ENCODE results near the gene POLR3H. TPM values are rescaled to one million over a fixed set of nuclear protein-coding genes. Genes with fewer than 3 reads are reported as not detected.
"Not testable (repeated sequence)": the region's sequence is repeated elsewhere in the genome, so short reads cannot be mapped to it uniquely, and the experiment has no call there.

POLR3H gene
- total RNA-seq, 4 donors from 2014 or later: 17.7 to 27.0 (median 23.4) TPM

GRCh38 chr22:41561788-41562187 lies 17.5 kb upstream of the POLR3H start:
- ATAC-seq: no peak
- Histone ChIP-seq H3K4me1 (peaks cover 0 to 88% (median 16%) of the 10 kb centered on the region in 3 donors), H3K9me3 (no peaks in the 10 kb centered on the region), H3K36me3 (no peaks in the 10 kb centered on the region), H3K27ac (peak overlapping the region in 3 of 4 donors; percentile 68 to 82 (median 74)), H3K27me3 (no peaks in the 10 kb centered on the region), H3K4me3 (peak overlapping the region in 1 of 2 donors; percentile 46)
- WGBS, 2 donors (ENCODE audit: low coverage in 1 of 2): 60% methylated on average over 1 of the region's 5 CpGs; no CpG with 5 or more reads in 1 of the 2 donors
- no peak for TF ChIP-seq POLR2AphosphoS5 (IDR thresholded peaks at IDR 0.05)
- no peak for TF ChIP-seq EP300 (IDR thresholded peaks at IDR 0.05)
- no peak for TF ChIP-seq POLR2A (IDR thresholded peaks at IDR 0.05)
- no peak for TF ChIP-seq CTCF (IDR thresholded peaks at IDR 0.05)

- WGBS, 2 donors (ENCODE audit: low coverage in 1 of 2): 29 to 33% methylated on average over 1 to 4 of the region's 10 CpGs
- H3K4me1 ChIP-seq: peaks cover 0 to 88% (median 18%) of the 10 kb centered on the region in 3 donors
These were observed 17.1 kb upstream of the POLR3H start for GRCh38 chr22:41561335-41561734.

DNA sequence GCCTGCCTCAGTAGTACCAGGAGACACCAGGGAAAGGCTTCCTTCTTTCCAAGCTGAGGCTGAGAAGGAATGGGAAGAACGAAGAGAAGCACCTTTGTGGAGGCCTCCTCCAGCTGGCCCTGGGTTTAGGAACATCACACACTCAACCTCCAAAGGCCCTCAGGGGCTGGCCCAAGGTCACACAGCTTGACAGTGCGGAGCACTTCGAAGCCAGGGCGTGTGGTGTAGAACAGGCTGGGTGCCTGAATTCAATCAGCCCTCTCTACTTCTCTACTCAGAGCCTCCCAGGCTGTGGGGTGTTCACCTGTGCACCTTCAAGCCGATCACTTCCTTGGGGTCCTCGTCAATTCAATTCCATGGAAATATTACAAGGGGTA lies 15.8 kb upstream of the POLR3H start:
- no peaks in the 10 kb centered on the region for H3K27me3 ChIP-seq
- WGBS, 2 donors (ENCODE audit: low coverage in 1 of 2): 33 to 50% methylated on average over 1 to 2 of the region's 6 CpGs
- peaks cover 0 to 77% (median 15%) of the 10 kb centered on the region in 3 donors for H3K4me1 ChIP-seq
- no peak for TF ChIP-seq POLR2AphosphoS5 (IDR thresholded peaks at IDR 0.05)
- TF ChIP-seq CTCF (IDR thresholded peaks at IDR 0.05): no peak
- no peak for TF ChIP-seq POLR2A (IDR thresholded peaks at IDR 0.05)
- no peak for TF ChIP-seq EP300 (IDR thresholded peaks at IDR 0.05)
- peak overlapping the region in 1 of 2 donors; percentile 46 for H3K4me3 ChIP-seq
- H3K9me3 ChIP-seq: no peaks in the 10 kb centered on the region
- peak overlapping the region in 3 of 4 donors; percentile 68 to 82 (median 74) for H3K27ac ChIP-seq
- ATAC-seq: no peak
- H3K36me3 ChIP-seq: no peaks in the 10 kb centered on the region

More at GRCh38 chr22:41561335-41561734, 17.1 kb upstream of the POLR3H start:
- H3K36me3 ChIP-seq: no peaks in the 10 kb centered on the region
- peak overlapping the region; percentile 16 to 46 for H3K4me3 ChIP-seq
- H3K27ac ChIP-seq: peak overlapping the region in 3 of 4 donors; percentile 68 to 82 (median 74)
- no peak for TF ChIP-seq POLR2AphosphoS5 (IDR thresholded peaks at IDR 0.05)
- no peak for TF ChIP-seq EP300 (IDR thresholded peaks at IDR 0.05)
- TF ChIP-seq CTCF (IDR thresholded peaks at IDR 0.05): no peak
- no peak for TF ChIP-seq POLR2A (IDR thresholded peaks at IDR 0.05)
- H3K9me3 ChIP-seq: no peaks in the 10 kb centered on the region
- ATAC-seq: no peak
- no peaks in the 10 kb centered on the region for H3K27me3 ChIP-seq

- WGBS, 2 donors (ENCODE audit: low coverage in 1 of 2): 75 to 87% methylated on average over 8 to 12 of the region's 13 CpGs
These were observed 14.0 kb upstream of the POLR3H start for GRCh38 chr22:41558241-41558630.

DNA sequence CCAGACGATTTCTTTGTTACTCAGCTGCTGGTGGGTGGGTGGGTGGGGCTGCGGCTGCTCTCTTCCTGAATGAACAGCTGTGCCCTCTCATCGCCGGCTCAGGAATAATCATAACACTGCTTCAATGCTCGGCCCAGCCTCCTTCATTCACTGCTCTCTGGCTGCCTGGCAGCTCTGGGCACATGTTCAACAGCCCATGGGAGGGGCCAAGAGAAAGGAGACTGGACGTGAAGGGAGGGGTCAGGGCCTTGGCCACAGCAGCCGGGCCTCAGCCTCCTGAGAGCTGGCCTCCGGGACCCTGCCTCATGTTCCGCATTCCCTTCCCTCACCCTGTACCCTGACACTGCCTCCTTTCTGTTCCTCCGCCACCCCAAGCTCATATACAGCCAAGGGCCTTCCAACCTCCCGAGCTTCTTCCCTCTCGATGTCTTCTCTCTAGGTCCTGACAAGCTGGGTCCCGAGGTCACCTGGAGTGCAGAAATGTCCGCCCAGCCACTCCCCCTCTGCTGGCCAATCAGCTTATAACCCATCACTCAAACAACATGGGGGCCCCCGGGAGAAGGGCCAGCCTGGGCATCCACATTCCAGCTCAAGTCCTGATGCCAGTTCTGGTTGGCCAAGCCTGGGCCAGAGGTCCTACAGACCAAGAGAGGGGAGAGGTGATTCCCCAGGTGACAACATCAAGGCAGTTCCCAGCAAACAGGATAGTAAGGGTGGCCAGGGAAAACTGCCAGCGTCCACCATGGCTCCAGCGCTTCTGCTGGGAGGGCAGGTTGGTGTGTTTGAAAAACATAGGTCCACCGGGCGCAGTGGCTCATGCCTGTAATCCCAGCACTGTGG lies 13.4 kb upstream of the POLR3H start:
- Histone ChIP-seq H3K4me3 (peak overlapping the region in 1 of 2 donors; percentile 4), H3K27me3 (no peaks in the 10 kb centered on the region), H3K4me1 (peaks cover 0 to 56% (median 15%) of the 10 kb centered on the region in 3 donors), H3K27ac (peak overlapping the region in 3 of 4 donors; percentile 62 to 69 (median 68)), H3K9me3 (no peaks in the 10 kb centered on the region), H3K36me3 (no peaks in the 10 kb centered on the region)
- TF ChIP-seq CTCF (IDR thresholded peaks at IDR 0.05) (no peak), POLR2AphosphoS5 (IDR thresholded peaks at IDR 0.05) (peak; percentile 71), EP300 (IDR thresholded peaks at IDR 0.05) (no peak)
- ATAC-seq: peak; percentile 85
- 12 to 40% methylated on average over 1 to 12 of the region's 19 CpGs for WGBS, 2 donors (ENCODE audit: low coverage in 1 of 2)

More at GRCh38 chr22:41558241-41558630, 14.0 kb upstream of the POLR3H start:
- H3K4me3 ChIP-seq, ATAC-seq, H3K9me3 ChIP-seq, H3K36me3 ChIP-seq, H3K27me3 ChIP-seq: not testable (repeated sequence)
- H3K27ac ChIP-seq: peak overlapping the region in 3 of 4 donors; percentile 62 to 69 (median 68)
- peaks cover 0 to 62% (median 15%) of the 10 kb centered on the region in 3 donors for H3K4me1 ChIP-seq

Measured in gastroesophageal sphincter (tissue), 4 donors.